HEK293T (cell line): ENCODE data around the gene IL2RA.

Experiments used
- CTCF ChIA-PET: fragments of 350-600 bp; formaldehyde crosslinking; extraction: SDS; loops from one replicate; lab custom pipeline; 2021; ENCODE audit warnings: antibody characterized with exemption, inconsistent platforms; lab: Yijun Ruan, JAX
- POLR2A ChIA-PET: fragments of 350-600 bp; formaldehyde crosslinking; extraction: SDS; loops from one replicate; lab custom pipeline; 2020; ENCODE audit warnings: antibody characterized with exemption, inconsistent platforms; lab: Yijun Ruan, JAX
- DNase-seq: peaks from one replicate; pipeline ENCODE4 v3.0.0; 2012; ENCODE audit warnings: mixed read lengths; ENCODE audit errors: extremely low spot score
- ARNT ChIP-seq: fragments of 450-650 bp; IDR thresholded peaks from 2 replicates; pipeline ENCODE4 v1.6.1; 2017; ENCODE audit warnings: mild to moderate bottlenecking
- BHLHE40 ChIP-seq: fragments of 450-650 bp; IDR thresholded peaks from 2 replicates; pipeline ENCODE4 v1.6.1; 2016; ENCODE audit warnings: mild to moderate bottlenecking, moderate library complexity, borderline replicate concordance
- CTBP1 ChIP-seq: fragments of 450-650 bp; IDR thresholded peaks from 2 replicates; pipeline ENCODE4 v1.6.1; 2016; ENCODE audit warnings: borderline replicate concordance
- ELF4 ChIP-seq: fragments of 450-650 bp; IDR thresholded peaks from 2 replicates; pipeline ENCODE4 v1.6.1; 2017; ENCODE audit warnings: antibody characterized with exemption
- FOXA1 ChIP-seq: fragments of 450-650 bp; IDR thresholded peaks from 2 replicates; pipeline ENCODE4 v1.6.1; 2016; ENCODE audit warnings: mild to moderate bottlenecking
- FOXK2 ChIP-seq: fragments of 450-650 bp; IDR thresholded peaks from 2 replicates; pipeline ENCODE4 v1.6.1; 2016; ENCODE audit warnings: mild to moderate bottlenecking
- FOXM1 ChIP-seq: fragments of 450-650 bp; IDR thresholded peaks from 2 replicates; pipeline ENCODE4 v1.6.1; 2017; ENCODE audit warnings: mild to moderate bottlenecking, borderline replicate concordance
- HDGF ChIP-seq: fragments of 450-650 bp; IDR thresholded peaks from 2 replicates; pipeline ENCODE4 v1.6.1; 2017; ENCODE audit warnings: antibody characterized with exemption, borderline replicate concordance
- L3MBTL2 ChIP-seq: fragments of 450-650 bp; conservative IDR thresholded peaks from 2 replicates; pipeline ENCODE4 v1.6.1; 2016; ENCODE audit warnings: mild to moderate bottlenecking
- LEF1 ChIP-seq: fragments of 450-650 bp; IDR thresholded peaks from 2 replicates; pipeline ENCODE4 v1.6.1; 2017; ENCODE audit warnings: mild to moderate bottlenecking, borderline replicate concordance
- NFRKB ChIP-seq: fragments of 450-650 bp; IDR thresholded peaks from 2 replicates; pipeline ENCODE4 v1.6.1; 2016; ENCODE audit warnings: mild to moderate bottlenecking, moderate library complexity
- PKNOX1 ChIP-seq: fragments of 450-650 bp; IDR thresholded peaks from 2 replicates; pipeline ENCODE4 v1.6.1; 2016
- SP1 ChIP-seq: fragments of 450-650 bp; IDR thresholded peaks from 2 replicates; pipeline ENCODE4 v1.6.1; 2017
- SUZ12 ChIP-seq: fragments of 450-650 bp; IDR thresholded peaks from 2 replicates; pipeline ENCODE4 v1.6.1; 2016; ENCODE audit warnings: mild to moderate bottlenecking
- TARDBP ChIP-seq: fragments of 450-650 bp; IDR thresholded peaks from 2 replicates; pipeline ENCODE4 v1.6.1; 2016
- ZNF384 ChIP-seq: fragments of 450-650 bp; IDR thresholded peaks from 2 replicates; pipeline ENCODE4 v1.6.1; 2016

IL2RA gene

GRCh38 chr10:6058682-6059475, 3.3 kb downstream of the IL2RA start:
- no peak for DNase-seq
- TF ChIP-seq TARDBP (no peak), PKNOX1 (no peak), SP1 (no peak), FOXK2 (no peak), ELF4 (no peak), ZNF384 (no peak), NFRKB (no peak), LEF1 (no peak), CTBP1 (no peak)
- CTCF ChIA-PET: no interaction called here
- POLR2A ChIA-PET: no interaction called here

- TF ChIP-seq HDGF: no peak
- no peak for TF ChIP-seq ZNF384
- no peak for TF ChIP-seq LEF1
- no peak for TF ChIP-seq SP1
- TF ChIP-seq TARDBP: no peak
- no peak for TF ChIP-seq NFRKB
- no peak for TF ChIP-seq FOXA1
- TF ChIP-seq FOXK2: no peak
- TF ChIP-seq CTBP1: no peak
- no peak for TF ChIP-seq ARNT
- TF ChIP-seq ELF4: no peak
- ChIA-PET POLR2A (no interaction called here), CTCF (no interaction called here)
- DNase-seq: no peak
Observed at GRCh38 chr10:6056411-6057135, 5.6 kb downstream of the IL2RA start.

GRCh38 chr10:6055929-6056328, 6.2 kb downstream of the IL2RA start:
- DNase-seq: no peak
- TF ChIP-seq ELF4 (no peak), BHLHE40 (no peak), FOXK2 (no peak), FOXM1 (no peak), ZNF384 (no peak), SUZ12 (no peak), L3MBTL2 (no peak), FOXA1 (no peak), PKNOX1 (no peak), NFRKB (no peak), SP1 (no peak), HDGF (no peak), ARNT (no peak)
- CTCF ChIA-PET: no interaction called here
- POLR2A ChIA-PET: no interaction called here

- TF ChIP-seq BHLHE40: no peak
- TF ChIP-seq ARNT: no peak
- TF ChIP-seq FOXM1: no peak
- TF ChIP-seq FOXK2: no peak
- no peak for TF ChIP-seq SUZ12
- no peak for TF ChIP-seq TARDBP
- no peak for TF ChIP-seq ZNF384
- TF ChIP-seq NFRKB: no peak
- no peak for TF ChIP-seq ELF4
- no peak for TF ChIP-seq HDGF
- ChIA-PET POLR2A (no interaction called here), CTCF (no interaction called here)
- no peak for DNase-seq
Observed at GRCh38 chr10:6054884-6055283, 7.3 kb downstream of the IL2RA start.

- ChIA-PET CTCF (no interaction called here), POLR2A (no interaction called here)
Observed at GRCh38 chr10:6053816-6054631, 8.1 kb downstream of the IL2RA start.

GRCh38 chr10:6053303-6053702, 8.9 kb downstream of the IL2RA start:
- TF ChIP-seq SP1 (no peak), CTBP1 (no peak), TARDBP (no peak), PKNOX1 (no peak), ELF4 (no peak), SUZ12 (no peak), ARNT (no peak), FOXK2 (no peak), NFRKB (no peak), L3MBTL2 (no peak), FOXA1 (no peak), FOXM1 (no peak), LEF1 (no peak), BHLHE40 (no peak), ZNF384 (no peak), HDGF (no peak)

More at GRCh38 chr10:6053816-6054631, 8.1 kb downstream of the IL2RA start:
- DNase-seq: no peak
- TF ChIP-seq FOXK2: no peak
- no peak for TF ChIP-seq NFRKB
- no peak for TF ChIP-seq LEF1

More at GRCh38 chr10:6053303-6053702, 8.9 kb downstream of the IL2RA start:
- no peak for DNase-seq
- CTCF ChIA-PET: no interaction called here
- POLR2A ChIA-PET: no interaction called here
